GM12892 (cell line): Measurements from ENCODE around the gene ITGB4.

ENCODE experiments used
- POLR2A ChIP-seq: IDR thresholded peaks from 2 replicates; pipeline ENCODE4 v1.6.1; 2011; ENCODE audit warnings: low read depth, low read length, control low read depth
- TAF1 ChIP-seq: IDR thresholded peaks from 2 replicates; pipeline ENCODE4 v1.6.1; 2011; ENCODE audit warnings: low read depth, mild to moderate bottlenecking, control low read depth, low read length, borderline replicate concordance

DNA sequence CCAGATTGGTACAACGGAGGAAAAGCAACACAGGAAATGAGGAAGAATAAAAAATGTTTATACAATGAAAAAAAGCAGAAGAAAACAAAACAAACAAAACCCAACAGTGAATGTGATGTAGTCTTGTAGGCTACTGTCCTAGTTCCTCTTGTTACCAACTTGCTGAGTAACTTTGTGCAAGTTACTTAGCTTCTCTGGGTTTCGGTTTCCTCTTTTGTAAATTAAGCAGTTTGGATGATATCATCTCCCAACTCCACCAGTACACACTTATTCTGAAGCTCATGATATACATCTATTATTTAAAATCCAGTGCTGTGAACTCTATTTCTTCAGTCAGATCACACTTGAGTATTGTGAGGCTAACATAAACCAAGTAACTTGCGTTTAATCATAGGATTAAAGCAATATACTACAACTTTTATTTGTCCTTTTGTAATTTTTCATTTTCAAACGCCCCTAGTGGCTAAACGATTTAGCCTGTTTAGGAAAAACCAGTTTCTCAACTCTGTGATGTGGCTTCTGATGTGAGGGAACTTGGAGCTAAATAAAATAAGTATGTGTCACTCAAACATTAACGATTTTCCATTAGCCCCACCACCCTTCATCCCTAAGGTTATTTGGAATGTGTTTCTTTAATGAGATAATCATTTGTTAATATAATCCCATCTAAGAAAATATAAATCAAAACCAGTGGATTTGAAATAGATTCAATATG is 62.0 kb downstream of the ITGB4 start:
- TF ChIP-seq POLR2A (no peak), TAF1 (no peak)
